ENCODE results near the gene FANCI.

DNA sequence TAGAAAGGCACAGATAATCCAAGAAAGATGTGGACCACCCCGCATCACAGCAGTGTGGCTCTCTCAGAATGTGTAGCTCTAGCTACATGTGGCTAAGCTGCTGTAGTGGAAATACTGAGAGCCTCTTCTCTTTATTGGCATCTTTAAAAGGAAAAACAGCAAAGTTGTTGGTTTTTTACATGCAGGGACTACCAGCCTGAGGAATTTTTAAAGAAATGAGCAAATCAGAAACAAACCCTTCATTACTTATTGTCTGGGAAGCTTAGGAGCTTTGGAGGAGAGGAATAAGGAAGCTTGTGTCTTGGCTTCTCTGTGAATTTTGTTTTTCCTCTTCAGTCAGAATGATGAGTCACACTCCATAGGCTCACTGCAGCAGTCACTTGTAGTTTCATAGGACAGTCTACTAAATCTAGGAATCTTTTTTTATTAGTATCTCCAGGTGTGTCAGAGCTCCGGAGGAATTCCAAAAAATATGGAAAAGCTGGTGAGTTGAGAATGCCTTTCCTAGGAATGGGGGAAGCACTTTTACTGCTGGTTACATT, 63.3 kb downstream of the FANCI start:
- TF ChIP-seq, protein P1, sequence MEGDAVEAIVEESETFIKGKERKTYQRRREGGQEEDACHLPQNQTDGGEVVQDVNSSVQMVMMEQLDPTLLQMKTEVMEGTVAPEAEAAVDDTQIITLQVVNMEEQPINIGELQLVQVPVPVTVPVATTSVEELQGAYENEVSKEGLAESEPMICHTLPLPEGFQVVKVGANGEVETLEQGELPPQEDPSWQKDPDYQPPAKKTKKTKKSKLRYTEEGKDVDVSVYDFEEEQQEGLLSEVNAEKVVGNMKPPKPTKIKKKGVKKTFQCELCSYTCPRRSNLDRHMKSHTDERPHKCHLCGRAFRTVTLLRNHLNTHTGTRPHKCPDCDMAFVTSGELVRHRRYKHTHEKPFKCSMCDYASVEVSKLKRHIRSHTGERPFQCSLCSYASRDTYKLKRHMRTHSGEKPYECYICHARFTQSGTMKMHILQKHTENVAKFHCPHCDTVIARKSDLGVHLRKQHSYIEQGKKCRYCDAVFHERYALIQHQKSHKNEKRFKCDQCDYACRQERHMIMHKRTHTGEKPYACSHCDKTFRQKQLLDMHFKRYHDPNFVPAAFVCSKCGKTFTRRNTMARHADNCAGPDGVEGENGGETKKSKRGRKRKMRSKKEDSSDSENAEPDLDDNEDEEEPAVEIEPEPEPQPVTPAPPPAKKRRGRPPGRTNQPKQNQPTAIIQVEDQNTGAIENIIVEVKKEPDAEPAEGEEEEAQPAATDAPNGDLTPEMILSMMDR (IDR thresholded peaks at IDR 0.05; ENCODE audit: borderline replicate concordance, extremely low read depth, low read length, poor library complexity, severe bottlenecking), result no peak
- no peak for TF ChIP-seq EZH2 (IDR thresholded peaks at IDR 0.05; ENCODE audit: borderline replicate concordance, low read depth, low read length, severe bottlenecking)

All from DND-41 (cell line).